ENCODE data around the gene ZNF398. TPM values are rescaled to one million over a fixed set of nuclear protein-coding genes. Genes with fewer than 3 reads are reported as not detected.
A peak's percentile ranks its signal among the peaks of the same experiment; 100 is the strongest.

Gene ZNF398
- total RNA-seq, 3 donors from 2014 or later, result 9.9 to 17.2 (median 10.9) TPM

DNA sequence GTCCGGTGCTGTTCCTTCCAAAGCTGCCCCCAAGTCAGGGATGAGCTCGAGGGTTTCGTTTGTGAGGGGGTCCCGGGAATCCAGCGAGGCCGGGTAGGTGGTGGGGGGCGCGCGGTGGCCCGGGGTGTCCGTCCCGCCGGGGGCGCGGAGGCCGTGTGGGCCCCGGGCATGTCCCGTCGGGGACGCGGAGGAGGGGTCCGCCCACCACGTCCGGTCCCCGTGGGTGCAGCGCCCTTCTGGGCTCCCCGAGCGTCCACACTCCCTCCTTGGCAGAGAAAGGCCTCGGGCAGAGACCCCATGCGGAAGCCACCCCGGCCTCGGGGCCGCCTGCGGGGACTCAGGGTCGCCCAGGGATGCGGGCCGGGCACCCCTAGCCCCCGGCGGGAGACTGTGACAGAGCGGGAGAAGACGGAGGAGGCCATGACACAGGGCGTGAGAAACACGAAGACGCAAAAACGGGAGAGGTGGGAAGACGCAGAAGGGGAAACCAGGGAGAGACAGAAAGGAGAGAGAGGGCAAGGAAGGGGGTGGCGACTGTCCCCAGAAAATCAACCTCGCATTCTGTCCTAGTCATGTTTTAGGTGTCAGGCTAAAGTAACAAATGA is 20.5 kb upstream of the ZNF398 start:
- intact Hi-C loops (cut with DNase I, micrococcal nuclease), result no loop called here
- Histone ChIP-seq H3K36me3 (ENCODE audit: low read depth) (no peaks in the 10 kb centered on the region), H3K9me3 (peaks cover 10% of the 10 kb centered on the region), H3K4me3 (peak overlapping the region; percentile 93), H3K4me1 (ENCODE audit: low read depth) (peaks cover 14% of the 10 kb centered on the region)
- TF ChIP-seq, protein P1, sequence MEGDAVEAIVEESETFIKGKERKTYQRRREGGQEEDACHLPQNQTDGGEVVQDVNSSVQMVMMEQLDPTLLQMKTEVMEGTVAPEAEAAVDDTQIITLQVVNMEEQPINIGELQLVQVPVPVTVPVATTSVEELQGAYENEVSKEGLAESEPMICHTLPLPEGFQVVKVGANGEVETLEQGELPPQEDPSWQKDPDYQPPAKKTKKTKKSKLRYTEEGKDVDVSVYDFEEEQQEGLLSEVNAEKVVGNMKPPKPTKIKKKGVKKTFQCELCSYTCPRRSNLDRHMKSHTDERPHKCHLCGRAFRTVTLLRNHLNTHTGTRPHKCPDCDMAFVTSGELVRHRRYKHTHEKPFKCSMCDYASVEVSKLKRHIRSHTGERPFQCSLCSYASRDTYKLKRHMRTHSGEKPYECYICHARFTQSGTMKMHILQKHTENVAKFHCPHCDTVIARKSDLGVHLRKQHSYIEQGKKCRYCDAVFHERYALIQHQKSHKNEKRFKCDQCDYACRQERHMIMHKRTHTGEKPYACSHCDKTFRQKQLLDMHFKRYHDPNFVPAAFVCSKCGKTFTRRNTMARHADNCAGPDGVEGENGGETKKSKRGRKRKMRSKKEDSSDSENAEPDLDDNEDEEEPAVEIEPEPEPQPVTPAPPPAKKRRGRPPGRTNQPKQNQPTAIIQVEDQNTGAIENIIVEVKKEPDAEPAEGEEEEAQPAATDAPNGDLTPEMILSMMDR (IDR thresholded peaks at IDR 0.05), result no peak
- ATAC-seq (peak; percentile 62), DNase-seq (peak; percentile 55 to 79 (median 79))

GRCh38 chr7:149130572-149131198 is 16.6 kb upstream of the ZNF398 start:
- TF ChIP-seq, protein P1 (IDR thresholded peaks at IDR 0.05), result no peak
- Histone ChIP-seq H3K36me3 (ENCODE audit: low read depth) (no peaks in the 10 kb centered on the region), H3K4me1 (ENCODE audit: low read depth) (peaks cover 7% of the 10 kb centered on the region), H3K9me3 (peaks cover 10% of the 10 kb centered on the region), H3K4me3 (no peak overlapping the region)
- DNase-seq, result no peak
- intact Hi-C loops (cut with DNase I, micrococcal nuclease), result no loop called here
- ATAC-seq, result no peak

DNA sequence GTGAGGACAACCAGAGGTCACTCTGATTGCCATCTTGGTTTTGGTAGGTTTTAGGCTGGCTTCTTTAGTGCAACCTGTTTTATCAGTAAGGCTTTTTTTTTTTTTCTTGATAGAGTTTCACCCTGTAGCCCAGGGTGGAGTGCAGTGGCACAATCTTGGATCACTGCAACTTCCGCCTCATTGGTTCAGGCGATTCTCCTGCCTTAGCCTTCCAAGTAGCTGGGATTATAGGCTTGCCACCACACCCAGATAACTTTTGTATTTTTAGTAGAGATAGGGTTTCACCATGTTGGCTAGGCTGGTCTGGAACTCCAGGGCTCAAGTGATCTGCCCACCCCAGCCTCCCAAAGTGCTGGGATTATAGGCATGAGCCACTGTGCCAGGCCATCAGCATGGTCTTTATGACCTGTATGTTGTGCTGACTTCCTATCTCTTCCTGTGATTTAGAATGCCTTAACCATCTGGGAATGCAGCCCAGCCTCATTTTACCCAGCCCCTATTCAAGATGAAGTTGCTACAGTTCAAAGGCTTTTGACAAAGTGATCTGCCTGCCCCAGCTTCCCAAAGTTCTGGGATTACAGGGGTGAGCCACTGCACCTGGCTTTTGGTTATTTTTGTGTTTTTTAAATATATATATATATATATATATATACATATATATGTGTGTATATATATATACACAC is 14.1 kb upstream of the ZNF398 start:
- peaks cover 10% of the 10 kb centered on the region for H3K9me3 ChIP-seq
- ATAC-seq, result no peak
- no peak overlapping the region for H3K4me3 ChIP-seq
- DNase-seq, result no peak
- H3K36me3 ChIP-seq (ENCODE audit: low read depth), result no peaks in the 10 kb centered on the region
- intact Hi-C loops (cut with DNase I, micrococcal nuclease), result no loop called here
- TF ChIP-seq, protein P1 (IDR thresholded peaks at IDR 0.05), result no peak
- peaks cover 2% of the 10 kb centered on the region for H3K4me1 ChIP-seq (ENCODE audit: low read depth)

DNA sequence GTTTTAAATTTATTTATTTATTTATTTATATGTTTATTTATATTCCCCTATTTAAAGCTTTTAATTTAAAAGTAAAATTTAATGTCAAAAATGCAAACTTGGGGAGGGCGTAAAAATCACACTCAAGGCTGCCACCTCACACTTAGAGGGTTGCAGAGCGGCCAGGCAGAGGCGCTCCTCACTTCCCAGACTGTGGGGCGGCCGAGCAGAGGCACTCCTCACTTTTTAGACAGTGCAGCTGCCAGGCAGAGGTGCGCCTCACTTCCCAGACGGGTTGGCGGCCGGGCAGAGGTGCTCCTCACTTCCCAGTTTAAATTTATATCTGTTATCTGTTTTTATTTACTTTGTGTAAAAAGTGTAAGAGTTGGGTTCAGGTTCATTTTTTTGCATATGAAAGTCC is 11.1 kb upstream of the ZNF398 start:
- TF ChIP-seq, protein P1 (IDR thresholded peaks at IDR 0.05), result no peak
- ATAC-seq (no peak), DNase-seq (no peak)
- intact Hi-C loops (cut with DNase I, micrococcal nuclease), result no loop called here
- Histone ChIP-seq H3K9me3 (peaks cover 1% of the 10 kb centered on the region), H3K36me3 (ENCODE audit: low read depth) (no peaks in the 10 kb centered on the region), H3K4me3 (no peak overlapping the region), H3K4me1 (ENCODE audit: low read depth) (no peaks in the 10 kb centered on the region)

- ATAC-seq, result no peak
- Histone ChIP-seq H3K9me3 (no peaks in the 10 kb centered on the region), H3K36me3 (ENCODE audit: low read depth) (no peaks in the 10 kb centered on the region), H3K4me1 (ENCODE audit: low read depth) (no peaks in the 10 kb centered on the region), H3K4me3 (no peak overlapping the region)
- intact Hi-C loops (cut with DNase I, micrococcal nuclease), result no loop called here
- TF ChIP-seq, protein P1 (IDR thresholded peaks at IDR 0.05), result no peak
- DNase-seq, result no peak
Measured at GRCh38 chr7:149140831-149141230, 6.4 kb upstream of the ZNF398 start.

Data from mucosa of descending colon (tissue), 3 donors.